Inflammatory macrophage treated with lipopolysaccharide for 1 hour (primary cell): ENCODE data around the gene ZDHHC4.
"Not testable (repeated sequence)": the region's sequence is repeated elsewhere in the genome, so short reads cannot be mapped to it uniquely, and the experiment has no call there.

Experiments
- DNase-seq, 2 donors: peaks; one replicate each; pipeline ENCODE4 v3.0.0-alpha.2; 2020 to 2022

ZDHHC4 gene

DNA sequence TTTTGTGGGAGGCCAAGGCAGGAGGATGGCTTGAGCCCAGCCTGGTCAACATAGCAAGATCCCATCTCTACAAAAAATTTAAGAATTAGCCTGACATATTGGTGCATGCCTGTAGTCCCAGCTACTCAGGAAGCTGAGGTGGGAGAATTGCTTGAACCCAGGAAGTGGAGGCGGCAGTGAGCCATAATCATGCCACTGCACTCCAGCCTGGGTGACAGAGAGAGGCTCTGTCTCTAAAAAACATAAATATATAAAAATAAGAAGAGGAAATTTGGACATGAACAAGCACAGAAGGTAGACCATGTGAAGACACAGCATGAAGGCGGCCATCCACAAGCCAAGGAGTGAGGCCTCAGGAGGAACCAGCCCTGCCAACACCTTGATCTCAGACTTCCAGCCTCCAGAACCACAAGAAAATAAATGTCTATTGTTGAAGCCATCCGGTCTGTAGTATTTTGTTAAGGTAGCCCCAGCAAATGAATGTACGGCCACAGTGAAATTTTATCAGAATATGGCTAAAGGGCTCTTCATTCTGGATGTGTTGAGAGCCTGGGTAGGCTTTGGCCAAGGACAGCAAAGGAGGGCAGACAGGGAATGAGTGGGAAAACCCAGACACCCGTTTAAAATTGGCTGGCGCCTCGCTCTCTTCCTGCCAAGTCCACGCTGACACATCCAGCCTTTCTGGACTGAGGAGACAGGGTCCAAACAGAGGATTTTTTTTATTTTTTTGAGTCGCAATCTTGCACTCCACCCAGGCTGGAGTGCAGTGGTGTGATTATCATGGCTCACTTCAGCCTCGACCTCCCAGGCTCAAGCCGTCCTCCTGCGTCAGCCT lies 13.1 kb upstream of the ZDHHC4 start:
- DNase-seq: peak in 1 of 2 donors; percentile 68

DNA sequence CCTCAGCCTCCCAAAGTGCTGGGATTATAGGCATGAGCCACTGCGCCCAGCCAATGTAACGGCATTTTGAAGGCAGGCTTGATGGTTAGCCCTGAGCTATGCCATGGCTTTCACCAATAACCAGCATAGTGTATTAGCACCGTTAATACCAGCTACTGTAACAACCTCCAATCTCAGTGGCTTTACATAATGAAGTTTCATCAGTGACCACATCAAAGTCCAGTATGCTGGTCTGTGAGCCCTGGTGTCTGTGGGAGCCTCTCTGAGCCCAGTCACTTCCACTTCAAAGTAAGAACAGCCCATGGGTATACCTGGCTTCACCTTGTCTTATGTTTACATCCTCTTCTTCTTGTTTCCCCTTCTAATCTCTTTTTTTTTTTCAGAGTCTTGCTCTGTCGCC lies 11.6 kb upstream of the ZDHHC4 start:
- DNase-seq: no peak

- DNase-seq: peak; percentile 61 to 89
These were observed 9.4 kb upstream of the ZDHHC4 start for GRCh38 chr7:6567886-6568285.

GRCh38 chr7:6571160-6571779 lies 6.0 kb upstream of the ZDHHC4 start:
- DNase-seq: peak; percentile 39 to 88

DNA sequence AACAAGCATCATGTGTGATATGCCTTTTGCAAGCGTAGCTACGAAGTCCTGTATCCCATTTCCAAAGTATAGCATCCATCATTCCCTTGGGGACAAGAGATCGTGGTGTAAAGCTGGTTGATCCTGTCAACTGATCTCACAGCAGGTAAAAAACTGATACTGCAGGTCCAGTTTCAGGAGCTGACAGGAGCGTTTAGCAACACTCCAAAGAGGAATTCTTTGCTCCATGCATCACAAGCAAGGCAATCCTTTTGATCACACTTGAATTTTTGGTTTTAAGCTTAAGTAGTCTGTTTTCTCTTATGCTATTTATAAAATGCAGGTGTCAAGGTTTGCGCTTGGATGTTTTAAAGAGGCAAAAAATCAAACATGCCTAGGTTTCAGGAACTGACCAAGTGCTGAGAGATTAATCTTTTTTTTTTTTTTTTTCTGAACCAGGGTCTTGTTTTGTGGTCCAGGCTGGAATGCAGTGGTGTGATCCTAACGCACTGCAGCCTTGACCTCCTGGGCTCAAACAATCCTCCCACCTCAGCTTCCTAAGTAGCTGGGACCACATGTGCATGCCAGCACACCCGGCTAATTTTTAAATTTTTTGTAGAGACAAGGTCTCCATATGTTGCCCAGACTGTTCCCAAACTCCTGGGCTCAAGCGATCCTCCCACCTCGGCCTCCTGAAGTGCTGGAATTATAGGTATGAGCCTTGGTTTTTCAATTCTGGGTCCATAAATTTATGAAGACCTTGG lies 1.8 kb upstream of the ZDHHC4 start:
- DNase-seq: no peak

DNA sequence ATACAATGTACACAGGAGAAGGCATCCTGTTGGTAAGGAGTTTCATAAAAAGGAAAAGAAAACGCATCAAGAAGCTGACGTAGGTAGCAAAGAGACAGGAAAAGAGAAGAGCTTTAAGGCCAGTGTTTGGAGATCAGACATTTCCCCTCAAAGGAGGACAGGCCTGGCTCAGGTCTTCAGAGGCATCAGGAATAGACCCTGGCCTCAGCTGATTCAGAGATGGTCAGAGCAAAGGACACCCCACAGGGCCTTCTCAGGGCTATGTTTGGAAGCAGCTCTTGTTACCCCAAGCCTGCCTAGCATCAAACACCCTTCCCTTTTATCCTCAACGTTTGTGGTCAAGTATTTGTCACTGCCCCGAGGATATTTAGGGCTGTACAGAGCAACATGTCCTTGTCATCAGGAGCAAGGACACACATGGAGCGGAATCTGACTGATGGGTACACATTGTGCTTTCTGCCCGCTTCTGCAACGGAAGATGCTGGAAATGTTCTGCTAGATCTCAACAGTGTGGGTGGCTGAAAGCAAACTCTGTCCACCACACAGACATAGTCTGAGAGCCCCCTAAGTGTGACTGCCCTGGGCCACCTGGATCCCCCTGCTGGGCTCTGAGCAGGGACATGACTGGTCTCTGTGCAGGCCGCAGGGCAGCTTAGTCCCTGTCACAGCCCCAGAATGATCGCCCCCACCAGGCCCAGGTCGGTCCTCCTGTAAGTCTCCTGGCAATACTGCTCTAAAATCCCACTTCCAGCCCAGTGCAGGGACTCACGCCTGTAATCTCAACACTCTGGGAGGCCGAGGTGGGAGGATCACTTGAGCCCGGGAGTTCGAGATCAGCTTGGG lies 1.0 kb upstream of the ZDHHC4 start:
- no peak for DNase-seq

- not testable (repeated sequence) for DNase-seq
These were observed 336 bp upstream of the ZDHHC4 start for GRCh38 chr7:6576867-6577368.

DNA sequence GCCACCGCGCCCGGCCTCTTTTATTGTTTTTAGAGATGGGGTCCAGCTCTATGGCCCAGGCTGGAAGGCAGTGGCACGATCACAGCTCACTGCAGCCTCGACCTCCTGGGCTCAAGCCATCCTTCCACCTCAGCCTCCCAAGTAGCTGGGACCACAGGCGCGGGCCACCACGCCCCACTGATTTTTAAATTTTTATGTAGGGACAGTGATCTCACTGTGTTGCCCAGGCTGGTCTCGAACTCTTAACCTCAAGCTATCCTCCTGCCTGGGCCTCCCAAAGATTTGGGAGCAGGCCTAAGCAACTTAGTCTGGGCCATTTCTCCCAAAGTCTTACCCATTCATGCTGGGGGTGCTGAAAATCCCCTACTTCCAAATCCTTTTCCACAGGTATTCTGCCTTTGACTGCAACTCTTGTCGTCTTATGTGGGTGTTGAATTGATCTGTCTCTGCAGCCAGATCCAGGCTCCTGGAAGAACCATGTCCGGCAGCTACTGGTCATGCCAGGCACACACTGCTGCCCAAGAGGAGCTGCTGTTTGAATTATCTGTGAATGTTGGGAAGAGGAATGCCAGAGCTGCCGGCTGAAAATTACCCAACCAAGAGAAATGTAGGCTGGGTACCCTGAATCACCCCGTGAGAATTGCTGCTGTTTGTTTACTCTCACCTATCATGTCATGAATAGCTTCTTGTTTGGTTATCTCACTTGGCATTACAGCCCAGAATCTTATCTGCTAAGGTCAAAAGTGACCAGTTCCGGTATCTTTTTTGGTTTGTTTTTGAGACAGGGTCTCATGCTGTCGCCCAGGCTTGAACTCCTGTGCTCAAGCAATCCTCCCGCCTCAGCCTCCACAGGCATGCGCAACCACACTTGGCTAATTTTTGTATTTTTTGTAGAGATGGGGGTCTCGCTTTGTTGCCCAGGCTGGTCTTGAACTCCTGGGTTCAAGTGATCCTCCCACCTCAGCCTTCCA lies 1.1 kb downstream of the ZDHHC4 start:
- no peak for DNase-seq

GRCh38 chr7:6579446-6579845 lies 2.2 kb downstream of the ZDHHC4 start:
- DNase-seq: peak; percentile 71 to 82

DNA sequence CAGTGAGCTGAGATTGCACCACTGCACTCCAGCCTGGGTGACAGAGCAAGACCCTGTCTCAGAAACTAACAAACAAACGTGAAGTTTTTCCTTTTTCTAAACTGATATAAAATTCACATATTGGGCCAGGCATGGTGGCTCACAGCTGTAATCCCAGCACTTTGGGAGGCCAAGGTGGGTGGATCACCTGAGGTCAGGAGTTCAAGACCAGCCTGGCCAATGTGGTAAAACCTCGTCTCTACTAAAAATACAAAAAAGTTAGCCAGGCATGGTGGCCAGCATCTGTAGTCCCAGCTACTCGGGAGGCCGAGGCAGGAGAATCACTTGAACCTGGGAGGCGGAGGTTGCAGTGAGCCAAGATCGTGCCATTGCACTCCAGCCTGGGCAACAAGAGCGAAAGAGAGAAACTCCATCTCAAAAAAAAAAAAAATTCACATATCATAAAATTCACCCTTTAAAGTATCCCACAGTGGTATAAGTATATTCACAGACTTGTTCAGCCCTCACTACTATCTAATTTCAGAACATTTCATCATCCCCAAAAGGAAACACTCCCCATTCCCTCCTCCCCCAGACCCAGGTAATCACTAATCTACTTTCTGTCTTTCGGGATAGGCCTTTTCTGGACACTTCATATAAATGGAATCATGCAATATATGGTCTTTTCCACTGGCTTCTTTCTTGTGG lies 8.6 kb downstream of the ZDHHC4 start:
- DNase-seq: not testable (repeated sequence)

DNA sequence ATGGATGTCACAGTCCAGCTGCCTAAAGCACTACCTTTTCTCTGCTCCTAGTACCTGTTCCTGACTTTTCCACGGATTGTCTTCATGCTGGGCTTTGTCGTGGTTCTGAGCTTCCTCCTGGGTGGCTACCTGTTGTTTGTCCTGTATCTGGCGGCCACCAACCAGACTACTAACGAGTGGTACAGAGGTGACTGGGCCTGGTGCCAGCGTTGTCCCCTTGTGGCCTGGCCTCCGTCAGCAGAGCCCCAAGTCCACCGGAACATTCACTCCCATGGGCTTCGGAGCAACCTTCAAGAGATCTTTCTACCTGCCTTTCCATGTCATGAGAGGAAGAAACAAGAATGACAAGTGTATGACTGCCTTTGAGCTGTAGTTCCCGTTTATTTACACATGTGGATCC lies 11.3 kb downstream of the ZDHHC4 start:
- no peak for DNase-seq

DNA sequence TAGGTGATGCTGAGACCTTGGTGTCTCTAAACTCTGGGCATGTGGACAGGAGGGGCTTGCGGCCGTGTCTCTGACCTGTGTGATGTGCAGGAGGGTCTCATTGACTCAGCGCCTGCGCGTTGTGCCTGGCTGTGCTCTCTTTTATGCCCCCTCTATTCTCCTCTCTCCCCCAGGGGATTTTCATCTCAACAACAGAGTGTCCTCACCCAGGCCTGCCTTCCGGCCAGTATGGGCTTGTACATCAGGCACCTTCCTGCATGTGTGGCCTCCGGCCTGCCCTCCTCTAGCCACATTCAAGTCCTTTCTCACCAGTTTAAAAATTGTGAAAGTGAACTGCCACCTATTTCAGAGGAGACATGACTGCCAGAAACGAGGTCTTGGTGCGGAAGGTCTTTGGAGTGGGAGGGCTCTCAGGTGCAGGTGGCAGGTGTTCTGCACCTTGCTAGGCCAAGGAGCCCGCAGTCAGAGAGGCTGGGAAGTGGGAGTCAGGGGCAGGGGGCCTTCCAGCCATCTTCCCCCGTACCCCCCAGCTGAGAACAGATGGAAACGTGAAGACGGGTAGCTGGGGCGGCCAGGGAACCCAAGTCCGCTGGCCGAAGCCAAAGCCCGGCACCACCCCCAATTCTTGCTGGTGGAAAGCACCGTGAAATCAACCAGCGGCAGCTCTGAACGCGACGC lies 12.0 kb downstream of the ZDHHC4 start:
- no peak for DNase-seq

GRCh38 chr7:6589829-6590644 lies 12.8 kb downstream of the ZDHHC4 start, which contains the start of gene INTS15:
TSS of gene INTS15 (plus strand) at chr7:6590021. CDS start at chr7:6590284, 263 bp downstream.
- DNase-seq: peak; percentile 63 to 89

DNA sequence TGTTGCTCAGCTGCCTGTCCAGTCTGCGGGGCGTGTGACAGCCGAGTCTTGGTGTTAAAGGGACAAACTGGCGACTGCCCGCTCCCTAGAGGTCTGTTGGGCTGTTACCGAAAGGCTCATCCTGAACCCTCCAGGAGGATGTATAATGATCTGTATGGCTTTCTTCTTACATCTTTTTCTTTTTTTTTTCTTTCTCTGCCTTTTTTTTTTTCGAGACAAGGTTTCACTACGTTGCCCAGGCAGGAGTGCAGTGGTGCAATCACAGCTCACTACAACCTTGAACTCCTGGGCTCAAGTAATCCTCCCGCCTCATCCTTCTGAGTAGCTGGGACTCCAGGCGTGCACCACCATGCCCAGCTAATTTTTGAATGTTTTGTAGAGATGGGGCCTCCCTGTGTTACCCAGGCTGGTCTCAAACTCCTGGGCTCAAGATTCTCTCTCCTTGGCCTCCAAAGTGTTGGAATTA lies 13.4 kb downstream of the ZDHHC4 start:
- DNase-seq: no peak

- no peak for DNase-seq
These were observed 22.8 kb downstream of the ZDHHC4 start for GRCh38 chr7:6600093-6600492.

DNA sequence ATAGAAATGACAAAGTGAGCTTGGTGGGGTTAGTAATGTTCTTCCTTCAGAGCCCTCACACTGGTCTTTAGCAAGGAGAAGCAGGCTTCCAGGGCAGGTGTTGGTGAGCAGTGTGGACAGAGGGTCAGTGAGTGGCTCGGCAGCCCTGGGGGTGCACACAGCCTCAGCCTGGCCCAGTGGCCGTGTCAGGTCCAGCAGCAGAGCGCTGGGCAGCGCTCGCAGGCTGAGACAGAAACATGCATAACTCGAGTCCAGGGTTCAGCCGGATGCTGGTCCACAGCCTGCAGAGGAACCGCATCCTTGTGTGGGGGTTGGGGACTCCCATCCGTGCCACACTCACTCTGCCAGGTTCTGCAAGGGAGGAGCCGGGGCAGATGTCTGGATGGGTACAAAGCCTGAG lies 27.2 kb downstream of the ZDHHC4 start:
- no peak for DNase-seq

DNA sequence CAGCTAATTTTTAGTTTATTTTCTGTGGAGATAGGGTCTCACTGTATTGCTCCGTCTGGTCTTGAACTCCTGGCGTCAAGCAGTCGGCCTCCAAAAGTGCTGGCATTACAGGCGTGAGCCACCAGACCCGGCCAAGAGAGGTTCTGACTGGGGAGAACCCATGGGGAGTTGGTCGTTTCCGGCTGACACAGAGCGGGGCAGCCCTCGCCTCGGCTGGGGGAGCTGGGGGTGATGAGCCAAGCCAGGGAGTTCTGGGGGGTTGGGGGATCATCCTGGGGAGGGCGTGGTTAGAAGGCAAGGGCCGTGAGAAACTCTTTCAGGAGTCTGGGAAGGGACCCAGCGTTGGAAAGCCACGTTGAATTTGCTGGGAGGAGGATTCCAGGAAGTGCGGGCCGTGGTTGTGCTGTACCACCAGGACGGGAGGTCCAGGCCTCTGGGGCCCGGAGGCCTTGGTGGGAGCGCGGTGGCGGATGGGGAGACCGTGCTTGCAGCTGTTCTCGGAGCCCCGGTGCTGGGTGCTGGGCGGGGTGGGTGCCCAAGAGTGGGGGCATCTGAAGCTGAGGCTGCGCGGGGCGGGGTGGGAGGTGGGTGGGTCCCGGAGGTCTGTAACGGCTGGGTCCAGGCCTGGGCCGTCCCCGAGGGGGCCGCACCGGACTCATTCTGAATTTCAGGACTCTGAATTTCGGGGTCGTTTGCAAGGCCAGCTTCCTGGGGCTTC lies 29.8 kb downstream of the ZDHHC4 start:
- no peak for DNase-seq

DNA sequence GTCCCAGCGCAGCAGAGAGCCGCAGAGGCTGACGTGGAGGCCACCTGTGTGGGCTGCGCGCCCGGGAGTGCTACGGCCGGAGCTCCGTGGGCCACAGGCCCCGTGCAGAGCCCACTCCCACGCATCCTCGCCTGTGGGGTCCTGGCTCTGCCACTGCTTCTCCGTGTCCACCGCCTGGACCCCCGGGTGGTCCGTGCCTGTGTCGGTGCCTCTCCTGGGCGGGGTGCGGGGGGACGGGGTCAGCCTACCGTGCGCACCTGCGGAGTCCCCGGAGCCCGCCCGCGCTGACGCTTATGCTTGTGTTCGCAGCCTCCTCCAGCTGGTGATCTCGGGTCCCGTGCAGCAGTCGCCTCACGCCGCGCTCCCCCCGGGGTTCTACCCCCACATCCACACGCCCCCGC lies 30.4 kb downstream of the ZDHHC4 start:
- DNase-seq: no peak
